ENCODE measurements around the gene ABI3BP. TPM values are rescaled to one million over a fixed set of nuclear protein-coding genes. Genes with fewer than 3 reads are reported as not detected.

The ABI3BP gene
- total RNA-seq, 1 experiment from 2014 or later: 0.15 TPM

GRCh38 chr3:100798012-100798411 lies 195.2 kb downstream of the ABI3BP start:
- Histone ChIP-seq H3K27ac (ENCODE audit: low read depth, low read length) (no peak overlapping the region), H4K20me1 (ENCODE audit: insufficient read depth) (no peaks in the 10 kb centered on the region), H2AFZ (ENCODE audit: low read depth, low read length, poor library complexity, severe bottlenecking) (no peak overlapping the region), H3K4me2 (ENCODE audit: low read length) (no peak overlapping the region), H3K9ac (ENCODE audit: low read length) (no peak overlapping the region), H3K4me1 (ENCODE audit: control insufficient read depth in 1 of 2, insufficient read depth in 2 of 2, low read length in 2 of 2) (peaks cover 0 to 6% of the 10 kb centered on the region in 2 experiments; a peak in 1 of 4 replicates), H3K9me2 (ENCODE audit: insufficient read depth) (no peaks in the 10 kb centered on the region), H3K36me3 (ENCODE audit: control insufficient read depth in 1 of 2, insufficient read depth in 2 of 2, low read length in 2 of 2) (no peaks in the 10 kb centered on the region), H3K4me3 (replicated peaks in 1 of 2; ENCODE audit: low read depth in 1 of 2, low read length in 2 of 2) (no peak overlapping the region), H3K79me2 (ENCODE audit: insufficient read depth, low read length) (no peaks in the 10 kb centered on the region), H3K9me3 (ENCODE audit: control insufficient read depth in 1 of 2, insufficient read depth in 1 of 2, low read depth in 1 of 2, low read length in 2 of 2) (no peaks in the 10 kb centered on the region), H3K27me3 (ENCODE audit: insufficient read depth, low read length) (no peaks in the 10 kb centered on the region)
- intact Hi-C loops (cut with micrococcal nuclease): loop anchor here (5.0 kb wide), 1 partner anchor 336 kb away; no protein-coding TSS in a partner anchor
- CTCF ChIA-PET: interaction anchor here (1.1 to 2.9 kb wide), 2 partner anchors 25 to 335 kb away, joined by 3 to 32 read pairs; no protein-coding TSS in a partner anchor
- no peak for DNase-seq (ENCODE audit: low read depth, low spot score)
- TF ChIP-seq EZH2 (IDR thresholded peaks at IDR 0.05): no peak
- no peak for TF ChIP-seq CBX3 (IDR thresholded peaks at IDR 0.05; ENCODE audit: low read depth)
- no peak for TF ChIP-seq CTCF (IDR thresholded peaks at IDR 0.05 in 2 of 3, conservative IDR thresholded peaks at IDR 0.05 in 1 of 3; ENCODE audit: borderline replicate concordance in 1 of 3, insufficient read depth in 1 of 3, low read depth in 2 of 3, low read length in 2 of 3)
- no peak for TF ChIP-seq JUND (IDR thresholded peaks at IDR 0.05)
- TF ChIP-seq ZFX (IDR thresholded peaks at IDR 0.05): no peak
- TF ChIP-seq TCF7L2 (IDR thresholded peaks at IDR 0.05; ENCODE audit: borderline replicate concordance, extremely low read depth, insufficient read depth, insufficient read length): no peak
- TF ChIP-seq ELF1 (IDR thresholded peaks at IDR 0.05; ENCODE audit: borderline replicate concordance, low read depth): no peak
- no peak for TF ChIP-seq FOSL1 (IDR thresholded peaks at IDR 0.05; ENCODE audit: low read depth)
- TF ChIP-seq REST (IDR thresholded peaks at IDR 0.05; ENCODE audit: low read depth): no peak
- POLR2A ChIA-PET: no interaction called here
- BruUV-seq (replicated peaks): no TSS peak
- ATAC-seq: no peak
- RAD21 ChIA-PET (ENCODE audit: low non-redundant PET in 1 of 2, low total read pairs in 2 of 2, uncharacterized antibody in 2 of 2, unreplicated experiment in 2 of 2): no interaction called here
